Measurements from ENCODE around the gene BUB1B.
"Not testable (repeated sequence)": the region's sequence is repeated elsewhere in the genome, so short reads cannot be mapped to it uniquely, and the experiment has no call there.

Gene BUB1B

GRCh38 chr15:40114218-40114617, 46.7 kb upstream of the BUB1B start:
- Histone ChIP-seq H4K20me1 (ENCODE audit: control insufficient read depth, insufficient read depth, low read depth, low read length) (no peaks in the 10 kb centered on the region), H3K27me3 (ENCODE audit: control insufficient read depth, low read length) (no peaks in the 10 kb centered on the region), H3K79me2 (ENCODE audit: control insufficient read depth, low read length) (no peaks in the 10 kb centered on the region), H3F3A (ENCODE audit: control insufficient read depth, insufficient read depth) (peaks cover 8% of the 10 kb centered on the region; the same call in 1 of the 2 replicates), H3K4me2 (ENCODE audit: low read length) (peak overlapping the region; percentile 48), H3K27ac (ENCODE audit: low read depth, low read length) (no peak overlapping the region), H3K9me2 (replicated peaks; ENCODE audit: control insufficient read depth, low read length) (no peaks in the 10 kb centered on the region), H3K4me1 (ENCODE audit: control insufficient read depth, low read length) (peaks cover 56% of the 10 kb centered on the region), H3K9me3 (ENCODE audit: control insufficient read depth, insufficient read depth, low read length) (no peaks in the 10 kb centered on the region), H3K36me3 (ENCODE audit: control insufficient read depth, low read length) (no peaks in the 10 kb centered on the region), H3K4me3 (ENCODE audit: low read length) (0 out of 2 replicates have a peak overlapping the region, but pooled peaks have one; percentile 13)
- TF ChIP-seq EZH2phosphoT487 (IDR thresholded peaks at IDR 0.05; ENCODE audit: borderline replicate concordance, low read length) (no peak), CTCF (IDR thresholded peaks at IDR 0.05; ENCODE audit: low read depth, low read length, poor library complexity, severe bottlenecking) (no peak)

- not testable (repeated sequence) for H3F3A ChIP-seq (ENCODE audit: control insufficient read depth, insufficient read depth); H3K9me3 ChIP-seq (ENCODE audit: control insufficient read depth, insufficient read depth, low read length); H4K20me1 ChIP-seq (ENCODE audit: control insufficient read depth, insufficient read depth, low read depth, low read length); H3K79me2 ChIP-seq (ENCODE audit: control insufficient read depth, low read length); H3K9me2 ChIP-seq (replicated peaks; ENCODE audit: control insufficient read depth, low read length); H3K36me3 ChIP-seq (ENCODE audit: control insufficient read depth, low read length); H3K27me3 ChIP-seq (ENCODE audit: control insufficient read depth, low read length)
- Histone ChIP-seq H3K4me3 (ENCODE audit: low read length) (peak overlapping the region; percentile 65), H3K4me2 (ENCODE audit: low read length) (peak overlapping the region; percentile 85), H3K27ac (ENCODE audit: low read depth, low read length) (peak overlapping the region; percentile 80), H3K4me1 (ENCODE audit: control insufficient read depth, low read length) (peaks cover 55% of the 10 kb centered on the region)
Measured at GRCh38 chr15:40115106-40115505, 45.8 kb upstream of the BUB1B start.

- Histone ChIP-seq H3F3A (ENCODE audit: control insufficient read depth, insufficient read depth) (peaks cover 8% of the 10 kb centered on the region; the same call in 1 of the 2 replicates), H3K9me2 (replicated peaks; ENCODE audit: control insufficient read depth, low read length) (no peaks in the 10 kb centered on the region), H3K4me1 (ENCODE audit: control insufficient read depth, low read length) (peaks cover 57% of the 10 kb centered on the region), H4K20me1 (ENCODE audit: control insufficient read depth, insufficient read depth, low read depth, low read length) (no peaks in the 10 kb centered on the region), H3K36me3 (ENCODE audit: control insufficient read depth, low read length) (no peaks in the 10 kb centered on the region), H3K4me2 (ENCODE audit: low read length) (peak overlapping the region; percentile 85), H3K9me3 (ENCODE audit: control insufficient read depth, insufficient read depth, low read length) (no peaks in the 10 kb centered on the region), H3K27me3 (ENCODE audit: control insufficient read depth, low read length) (no peaks in the 10 kb centered on the region), H3K27ac (ENCODE audit: low read depth, low read length) (peak overlapping the region; percentile 80), H3K79me2 (ENCODE audit: control insufficient read depth, low read length) (no peaks in the 10 kb centered on the region), H3K4me3 (ENCODE audit: low read length) (peak overlapping the region; percentile 65)
- TF ChIP-seq CTCF (IDR thresholded peaks at IDR 0.05; ENCODE audit: low read depth, low read length, poor library complexity, severe bottlenecking) (no peak), EZH2phosphoT487 (IDR thresholded peaks at IDR 0.05; ENCODE audit: borderline replicate concordance, low read length) (no peak)
Measured at GRCh38 chr15:40115670-40116093, 45.2 kb upstream of the BUB1B start.

GRCh38 chr15:40118473-40118872, 42.4 kb upstream of the BUB1B start:
- H3K9me2 ChIP-seq (replicated peaks; ENCODE audit: control insufficient read depth, low read length), result no peaks in the 10 kb centered on the region
- H3K79me2 ChIP-seq (ENCODE audit: control insufficient read depth, low read length), result no peaks in the 10 kb centered on the region
- H3K36me3 ChIP-seq (ENCODE audit: control insufficient read depth, low read length), result no peaks in the 10 kb centered on the region
- no peak overlapping the region for H3K4me2 ChIP-seq (ENCODE audit: low read length)
- no peaks in the 10 kb centered on the region for H3K9me3 ChIP-seq (ENCODE audit: control insufficient read depth, insufficient read depth, low read length)
- TF ChIP-seq EZH2phosphoT487 (IDR thresholded peaks at IDR 0.05; ENCODE audit: borderline replicate concordance, low read length) (no peak), CTCF (IDR thresholded peaks at IDR 0.05; ENCODE audit: low read depth, low read length, poor library complexity, severe bottlenecking) (no peak)
- no peaks in the 10 kb centered on the region for H3K27me3 ChIP-seq (ENCODE audit: control insufficient read depth, low read length)
- H3F3A ChIP-seq (ENCODE audit: control insufficient read depth, insufficient read depth), result peaks cover 8% of the 10 kb centered on the region; the same call in 1 of the 2 replicates
- H3K4me1 ChIP-seq (ENCODE audit: control insufficient read depth, low read length), result peaks cover 71% of the 10 kb centered on the region
- no peaks in the 10 kb centered on the region for H4K20me1 ChIP-seq (ENCODE audit: control insufficient read depth, insufficient read depth, low read depth, low read length)
- no peak overlapping the region for H3K4me3 ChIP-seq (ENCODE audit: low read length)
- no peak overlapping the region for H3K27ac ChIP-seq (ENCODE audit: low read depth, low read length)

All from DOHH2 (cell line).